Stimulated activated CD4-positive, alpha-beta T cell treated with anti-CD3 and anti-CD28 coated beads, TNF-alpha, amount 100 ng/mL, for 4 hours (primary cell): Measurements from ENCODE around the gene CEACAM21.

ENCODE experiments used
- DNase-seq, 3 experiments: peaks; one replicate each; pipeline ENCODE4 v3.0.0-alpha.2; 2020; ENCODE audit warnings: low read depth in 3 of 3

The CEACAM21 gene

GRCh38 chr19:41619018-41619556, 43.1 kb downstream of the CEACAM21 start:
- DNase-seq: no peak

- DNase-seq: no peak
Observed at GRCh38 chr19:41620171-41620570, 44.2 kb downstream of the CEACAM21 start.

- DNase-seq: no peak
Observed at GRCh38 chr19:41621226-41621625, 45.3 kb downstream of the CEACAM21 start.

- no peak for DNase-seq
Observed at GRCh38 chr19:41621654-41622053, 45.7 kb downstream of the CEACAM21 start.

- no peak for DNase-seq
Observed at GRCh38 chr19:41623360-41623759, 47.4 kb downstream of the CEACAM21 start.

GRCh38 chr19:41624515-41624914, 48.5 kb downstream of the CEACAM21 start:
- no peak for DNase-seq

- DNase-seq: no peak
Observed at GRCh38 chr19:41624937-41625336, 49.0 kb downstream of the CEACAM21 start.

GRCh38 chr19:41626278-41626677, 50.3 kb downstream of the CEACAM21 start:
- no peak for DNase-seq

GRCh38 chr19:41626877-41627276, 50.9 kb downstream of the CEACAM21 start, which contains the start of gene CEACAM4:
CEACAM4 (minus strand) TSS chr19:41627074; CDS start chr19:41626963, 111 bp downstream.
- DNase-seq: no peak

GRCh38 chr19:41627966-41628675, 52.2 kb downstream of the CEACAM21 start:
- DNase-seq: no peak
